Endothelial cell (in vitro differentiated cells): Measurements from ENCODE around the gene ADORA1. TPM values are rescaled to one million over a fixed set of nuclear protein-coding genes. Genes with fewer than 3 reads are reported as not detected.

Source experiments
- DNase-seq: peaks from one replicate; pipeline ENCODE4 v3.0.0; 2021; ENCODE audit warnings: low spot score
- H3K27ac Mint-ChIP-seq: one replicate; pipeline ENCODE4 v1.8.0; 2021; ENCODE audit warnings: mixed read lengths, inconsistent platforms; ENCODE audit not compliant: unreplicated experiment
- H3K27me3 Mint-ChIP-seq: one replicate; pipeline ENCODE4 v1.8.0; 2021; ENCODE audit warnings: mild to moderate bottlenecking, moderate library complexity, mixed read lengths, inconsistent platforms; ENCODE audit not compliant: unreplicated experiment
- H3K36me3 Mint-ChIP-seq: one replicate; pipeline ENCODE4 v1.8.0; 2021; ENCODE audit warnings: mild to moderate bottlenecking, low read depth, mixed read lengths, inconsistent platforms; ENCODE audit not compliant: unreplicated experiment
- H3K4me1 Mint-ChIP-seq: one replicate; pipeline ENCODE4 v1.8.0; 2021; ENCODE audit warnings: mild to moderate bottlenecking, mixed read lengths, inconsistent platforms; ENCODE audit not compliant: unreplicated experiment
- H3K4me3 Mint-ChIP-seq: one replicate; pipeline ENCODE4 v1.8.0; 2021; ENCODE audit warnings: mild to moderate bottlenecking, mixed read lengths, inconsistent platforms; ENCODE audit not compliant: unreplicated experiment
- H3K9me3 Mint-ChIP-seq: one replicate; pipeline ENCODE4 v1.8.0; 2021; ENCODE audit warnings: mixed read lengths, inconsistent platforms; ENCODE audit not compliant: unreplicated experiment
- CTCF ChIP-seq: fragments of 200-600 bp; sonication (generic); IDR thresholded peaks from one replicate; pipeline ENCODE4 v1.5.0; 2021; ENCODE audit warnings: antibody characterized with exemption; ENCODE audit not compliant: unreplicated experiment
- total RNA-seq: library from RNA; stranded (reverse); fragmentation: NEBNext Ultra II Directional; extraction: Animal tissue kit (Norgen Biotek cat#: 25700); gene quantifications from one replicate; pipeline ENCODE4 v1.2.1, GENCODE V29; 2021; ENCODE audit not compliant: unreplicated experiment

The ADORA1 gene
- total RNA-seq, 1 donor from 2014 or later = 16.3 TPM

- peaks cover 41% of the 10 kb centered on the region for H3K4me1 Mint-ChIP-seq
- no peaks in the 10 kb centered on the region for H3K36me3 Mint-ChIP-seq
- no peak overlapping the region for H3K4me3 Mint-ChIP-seq
- no peak overlapping the region for H3K27ac Mint-ChIP-seq
- no peaks in the 10 kb centered on the region for H3K9me3 Mint-ChIP-seq
- peaks cover 16% of the 10 kb centered on the region for H3K27me3 Mint-ChIP-seq
- no peak for DNase-seq
- TF ChIP-seq CTCF = no peak
Observed at GRCh38 chr1:203129501-203130231, 2.1 kb downstream of the ADORA1 start.

- Mint-ChIP-seq H3K9me3 (no peaks in the 10 kb centered on the region), H3K36me3 (no peaks in the 10 kb centered on the region), H3K4me3 (no peak overlapping the region), H3K27me3 (peaks cover 11% of the 10 kb centered on the region), H3K27ac (no peak overlapping the region), H3K4me1 (peaks cover 34% of the 10 kb centered on the region)
- no peak for DNase-seq
- TF ChIP-seq CTCF = no peak
Observed at GRCh38 chr1:203130358-203130985, 2.9 kb downstream of the ADORA1 start.

- H3K4me3 Mint-ChIP-seq = no peak overlapping the region
- peaks cover 11% of the 10 kb centered on the region for H3K27me3 Mint-ChIP-seq
- no peaks in the 10 kb centered on the region for H3K9me3 Mint-ChIP-seq
- no peak overlapping the region for H3K27ac Mint-ChIP-seq
- TF ChIP-seq CTCF = no peak
- peaks cover 28% of the 10 kb centered on the region for H3K4me1 Mint-ChIP-seq
- H3K36me3 Mint-ChIP-seq = no peaks in the 10 kb centered on the region
- DNase-seq = no peak
Observed at GRCh38 chr1:203131548-203132200, 4.1 kb downstream of the ADORA1 start.

GRCh38 chr1:203133970-203134725, 6.6 kb downstream of the ADORA1 start:
- DNase-seq = no peak
- Mint-ChIP-seq H3K4me3 (no peak overlapping the region), H3K27ac (no peak overlapping the region), H3K36me3 (no peaks in the 10 kb centered on the region), H3K9me3 (no peaks in the 10 kb centered on the region), H3K4me1 (peaks cover 13% of the 10 kb centered on the region), H3K27me3 (peaks cover 4% of the 10 kb centered on the region)
- no peak for TF ChIP-seq CTCF
